HL-60 (cell line): ENCODE measurements around the gene CDCA4.

Source experiments
- DNase-seq, 2 experiments: peaks; one replicate each; pipeline ENCODE4 v3.0.0-alpha.2; 2010 to 2020; ENCODE audit warnings: low read depth in 1 of 2, low spot score in 1 of 2
- H3K27ac ChIP-seq: fragments of 250-450 bp; sonication (Bioruptor Pico); replicated peaks from 2 replicates; pipeline ENCODE4 v1.5.1; 2020; ENCODE audit warnings: mild to moderate bottlenecking, moderate library complexity
- H3K27me3 ChIP-seq: fragments of 250-450 bp; sonication (Bioruptor Pico); 2 replicates; pipeline ENCODE4 v1.5.1; 2021; ENCODE audit warnings: mild to moderate bottlenecking, moderate library complexity; ENCODE audit not compliant: insufficient read depth, poor library complexity, severe bottlenecking
- H3K4me3 ChIP-seq: replicated peaks from 2 replicates; pipeline ENCODE4 v1.5.1; 2011; ENCODE audit warnings: mild to moderate bottlenecking, control low read depth, low read length; ENCODE audit not compliant: insufficient read depth
- CTCF ChIP-seq: IDR thresholded peaks from one replicate; pipeline ENCODE4 v1.5.1; 2011; ENCODE audit warnings: low read length, control low read depth, inconsistent platforms; ENCODE audit not compliant: insufficient read depth
- GABPA ChIP-seq: IDR thresholded peaks from 2 replicates; pipeline ENCODE4 v1.6.1; 2012; ENCODE audit warnings: low read depth
- POLR2AphosphoS5 ChIP-seq: IDR thresholded peaks from 2 replicates; pipeline ENCODE4 v1.6.1; 2012; ENCODE audit warnings: low read depth
- REST ChIP-seq: IDR thresholded peaks from 2 replicates; pipeline ENCODE4 v1.6.1; 2012; ENCODE audit warnings: low read depth; ENCODE audit not compliant: insufficient replicate concordance
- SPI1 ChIP-seq: IDR thresholded peaks from 2 replicates; pipeline ENCODE4 v1.6.1; 2012; ENCODE audit warnings: low read depth, mild to moderate bottlenecking, borderline replicate concordance

Gene CDCA4

DNA sequence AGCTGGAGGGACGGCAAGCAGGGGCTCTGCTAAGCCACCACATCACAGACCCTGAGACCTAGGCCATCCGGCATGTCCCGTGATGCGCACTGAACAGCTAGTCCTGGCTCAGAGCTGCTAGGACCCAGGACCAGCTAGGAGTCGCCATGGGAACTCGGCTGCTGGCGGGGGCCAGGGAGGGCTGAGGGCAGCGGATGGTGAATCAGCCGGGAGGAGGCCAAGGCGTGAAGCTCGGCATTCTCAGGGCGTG is 47.8 kb downstream of the CDCA4 start:
- no peak for DNase-seq
- TF ChIP-seq CTCF, result no peak
- TF ChIP-seq POLR2AphosphoS5, result no peak
- TF ChIP-seq GABPA, result no peak
- TF ChIP-seq SPI1, result no peak
- no peak for TF ChIP-seq REST
- peaks cover 24% of the 10 kb centered on the region for H3K27me3 ChIP-seq
- no peak overlapping the region for H3K27ac ChIP-seq
- no peak overlapping the region for H3K4me3 ChIP-seq

GRCh38 chr14:104972301-104973134 is 48.4 kb downstream of the CDCA4 start:
- no peak overlapping the region for H3K27ac ChIP-seq
- H3K27me3 ChIP-seq, result peaks cover 26% of the 10 kb centered on the region
- no peak for TF ChIP-seq GABPA
- TF ChIP-seq CTCF, result no peak
- TF ChIP-seq POLR2AphosphoS5, result no peak
- no peak for TF ChIP-seq REST
- no peak for TF ChIP-seq SPI1
- no peak overlapping the region for H3K4me3 ChIP-seq
- DNase-seq, result no peak

DNA sequence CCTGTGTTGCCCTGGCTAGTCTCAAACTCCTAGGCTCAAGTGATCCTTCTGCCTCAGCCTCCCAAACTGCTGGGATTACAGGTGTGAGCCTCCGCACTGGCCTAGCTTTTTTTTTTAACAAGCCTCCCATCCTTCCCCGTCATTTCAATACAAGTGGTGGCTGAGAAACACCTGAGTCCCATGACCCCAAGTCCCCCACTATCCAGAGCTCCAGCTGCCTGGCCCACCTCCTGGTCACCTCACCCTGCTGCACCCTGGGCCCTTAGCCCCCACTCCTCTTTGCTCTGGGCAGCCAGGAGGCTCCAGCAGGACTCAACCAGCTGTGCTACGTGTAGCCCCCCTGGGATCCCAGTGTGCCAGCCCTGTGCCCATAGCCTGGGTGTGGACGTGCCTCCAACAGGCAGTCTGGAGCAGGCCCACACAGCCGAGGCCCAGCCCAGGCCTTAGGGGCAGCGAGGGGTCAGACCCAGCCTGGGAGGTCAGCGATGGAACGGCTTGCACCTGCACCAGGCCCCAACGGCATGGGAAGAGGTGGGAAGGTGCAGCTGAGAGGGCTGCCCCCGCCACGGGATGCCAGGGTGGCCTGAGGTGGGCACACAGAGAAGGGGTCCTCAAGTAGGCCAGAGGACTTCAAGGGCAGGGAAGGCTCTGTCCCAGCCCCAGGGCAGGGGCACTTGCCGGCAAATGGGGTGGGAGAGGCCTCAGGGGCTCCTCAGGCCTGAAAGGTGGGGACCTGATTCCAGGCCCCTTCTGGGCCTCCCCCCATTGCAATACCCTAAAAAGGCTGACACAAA is 49.2 kb downstream of the CDCA4 start:
- no peak overlapping the region for H3K27ac ChIP-seq

More for the DNA sequence above, 49.2 kb downstream of the CDCA4 start:
- no peak for TF ChIP-seq CTCF
- no peak for TF ChIP-seq GABPA
- TF ChIP-seq REST, result no peak
- TF ChIP-seq POLR2AphosphoS5, result no peak
- TF ChIP-seq SPI1, result no peak
- Histone ChIP-seq H3K4me3 (no peak overlapping the region), H3K27me3 (peaks cover 30% of the 10 kb centered on the region)
- no peak for DNase-seq
